SU-DHL-6 (cell line): ENCODE results near the gene PLA1A.

ENCODE experiments used
- H2AFZ ChIP-seq: fragments of 200-600 bp; sonication (generic); 2 replicates; pipeline ENCODE4 v1.6.1; 2014; ENCODE audit warnings: low read depth, mild to moderate bottlenecking, moderate library complexity, mixed read lengths, antibody characterized with exemption, low read length; ENCODE audit not compliant: severe bottlenecking
- H3F3A ChIP-seq: fragments of 200-600 bp; shearing (Covaris generic); 2 replicates; pipeline ENCODE4 v1.6.0; 2016; ENCODE audit warnings: antibody characterized with exemption, mild to moderate bottlenecking; ENCODE audit not compliant: insufficient read depth
- H3K27ac ChIP-seq: fragments of 200-600 bp; sonication (generic); 2 replicates; pipeline ENCODE4 v1.5.1; 2016; ENCODE audit warnings: low read depth, mild to moderate bottlenecking, low read length, moderate library complexity, mixed read lengths
- H3K27me3 ChIP-seq: fragments of 200-600 bp; sonication (generic), shearing (Covaris generic); 2 replicates; pipeline ENCODE4 v1.6.0; 2014; ENCODE audit warnings: mild to moderate bottlenecking, low read length
- H3K36me3 ChIP-seq: fragments of 200-600 bp; sonication (generic); 2 replicates; pipeline ENCODE4 v1.6.1; 2014; ENCODE audit warnings: mild to moderate bottlenecking, low read length, mixed read lengths
- H3K4me2 ChIP-seq: fragments of 300-600, 200-600 bp; shearing (Covaris generic), sonication (generic); 2 replicates; pipeline ENCODE4 v1.6.0; 2014; ENCODE audit warnings: low read length, low read depth, mild to moderate bottlenecking; ENCODE audit not compliant: poor library complexity, severe bottlenecking
- H3K4me3 ChIP-seq: fragments of 200-600 bp; sonication (generic); 2 replicates; pipeline ENCODE4 v1.5.1; 2014; ENCODE audit warnings: antibody characterized with exemption, low read length, mild to moderate bottlenecking, mixed read lengths; ENCODE audit not compliant: insufficient read depth, poor library complexity, severe bottlenecking
- H3K79me2 ChIP-seq: fragments of 200-600 bp; sonication (generic); 2 replicates; pipeline ENCODE4 v1.6.1; 2014; ENCODE audit warnings: mild to moderate bottlenecking, low read length, moderate library complexity; ENCODE audit not compliant: insufficient read depth
- H3K9ac ChIP-seq: fragments of 200-600 bp; sonication (generic); 2 replicates; pipeline ENCODE4 v1.7.0; 2014; ENCODE audit warnings: mild to moderate bottlenecking, low read length
- H3K9me2 ChIP-seq: fragments of 200-600 bp; sonication (generic); replicated peaks from 2 replicates; pipeline ENCODE4 v1.6.1; 2014; ENCODE audit warnings: low read length; ENCODE audit not compliant: insufficient read depth
- H3K9me3 ChIP-seq: fragments of 200-600 bp; sonication (generic); 2 replicates; pipeline ENCODE4 v1.6.1; 2014; ENCODE audit warnings: low read length, mixed read lengths; ENCODE audit not compliant: insufficient read depth
- H4K20me1 ChIP-seq: fragments of 200-600 bp; sonication (generic); 2 replicates; pipeline ENCODE4 v1.6.1; 2014; ENCODE audit warnings: low read depth, mild to moderate bottlenecking, antibody characterized with exemption, low read length, moderate library complexity, mixed read lengths
- CTCF ChIP-seq: fragments of 200-600 bp; sonication (generic); IDR thresholded peaks from one replicate; pipeline ENCODE4 v1.5.1; 2017; ENCODE audit warnings: antibody characterized with exemption, mild to moderate bottlenecking, low read length, moderate library complexity; ENCODE audit not compliant: insufficient read depth, poor library complexity, severe bottlenecking
- EZH2phosphoT487 ChIP-seq: fragments of 200-600 bp; sonication (generic), shearing (Covaris generic); conservative IDR thresholded peaks from 2 replicates; pipeline ENCODE4 v1.6.1; 2018; ENCODE audit warnings: mild to moderate bottlenecking, antibody characterized with exemption, low read length, moderate library complexity, mixed read lengths

The PLA1A gene

GRCh38 chr3:119639494-119640350 lies 42.0 kb downstream of the PLA1A start:
- Histone ChIP-seq H3K9me3 (no peaks in the 10 kb centered on the region), H3F3A (no peaks in the 10 kb centered on the region), H3K9ac (no peak overlapping the region), H3K27me3 (no peaks in the 10 kb centered on the region), H3K4me3 (no peak overlapping the region), H2AFZ (no peak overlapping the region), H3K27ac (no peak overlapping the region), H3K4me2 (no peak overlapping the region), H3K36me3 (no peaks in the 10 kb centered on the region), H3K79me2 (no peaks in the 10 kb centered on the region), H4K20me1 (no peaks in the 10 kb centered on the region), H3K9me2 (no peaks in the 10 kb centered on the region)
- TF ChIP-seq EZH2phosphoT487: no peak
- no peak for TF ChIP-seq CTCF

DNA sequence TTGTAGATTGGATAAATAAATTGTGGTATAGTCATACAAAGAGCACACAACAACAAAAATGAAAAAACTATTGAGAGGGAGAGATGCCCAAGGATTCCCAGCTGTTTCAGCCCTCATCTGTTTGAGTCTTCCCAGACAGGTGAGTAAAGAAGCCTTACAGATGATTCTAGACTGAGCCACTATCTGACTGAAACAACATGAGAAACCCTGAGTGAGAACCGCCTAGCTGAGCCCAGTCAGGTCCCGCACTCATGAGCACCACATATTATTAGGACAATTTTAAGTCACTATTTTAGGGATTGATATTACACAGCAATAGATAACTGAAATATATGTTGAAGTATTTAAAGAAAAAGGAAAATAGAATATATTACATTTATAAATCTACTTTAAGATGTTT lies 43.7 kb downstream of the PLA1A start:
- TF ChIP-seq CTCF: no peak
- no peak for TF ChIP-seq EZH2phosphoT487
- Histone ChIP-seq H3K27ac (no peak overlapping the region), H3K79me2 (no peaks in the 10 kb centered on the region), H3K9me3 (no peaks in the 10 kb centered on the region), H3K9ac (no peak overlapping the region), H3K36me3 (no peaks in the 10 kb centered on the region), H3K4me2 (no peak overlapping the region), H4K20me1 (no peaks in the 10 kb centered on the region), H3K4me3 (no peak overlapping the region), H3F3A (no peaks in the 10 kb centered on the region), H3K9me2 (no peaks in the 10 kb centered on the region), H2AFZ (no peak overlapping the region), H3K27me3 (no peaks in the 10 kb centered on the region)

- no peaks in the 10 kb centered on the region for H3K36me3 ChIP-seq
- no peaks in the 10 kb centered on the region for H3K79me2 ChIP-seq
- H3F3A ChIP-seq: no peaks in the 10 kb centered on the region
- H3K9me2 ChIP-seq: no peaks in the 10 kb centered on the region
- no peak overlapping the region for H3K4me2 ChIP-seq
- no peaks in the 10 kb centered on the region for H4K20me1 ChIP-seq
- H3K4me3 ChIP-seq: no peak overlapping the region
- H3K27me3 ChIP-seq: no peaks in the 10 kb centered on the region
- no peaks in the 10 kb centered on the region for H3K9me3 ChIP-seq
- H3K27ac ChIP-seq: no peak overlapping the region
- no peak overlapping the region for H2AFZ ChIP-seq
- TF ChIP-seq EZH2phosphoT487 (no peak), CTCF (no peak)
- no peak overlapping the region for H3K9ac ChIP-seq
Measured at GRCh38 chr3:119642746-119643473, 45.2 kb downstream of the PLA1A start.
